Panc1 (cell line): ENCODE results near the gene HNRNPLL. TPM values are rescaled to one million over a fixed set of nuclear protein-coding genes. Genes with fewer than 3 reads are reported as not detected.

Source experiments
- ATAC-seq: fragments of 200-7000 bp; cut with Tn5 transposase; 2 replicates; pipeline ENCODE4 v1.9.1; 2020; ENCODE audit warnings: mild to moderate bottlenecking, moderate library complexity
- BruUV-seq: library from RNA; stranded (reverse); fragments of 400-500 nt; replicated peaks from 2 replicates; lab custom pipeline; 2021; lab: Mats Ljungman, UMichigan
- CTCF ChIA-PET: fragments of 300-600 bp; sonication (Branson Sonifier 250); formaldehyde crosslinking; loops from one replicate; lab custom pipeline; 2022; ENCODE audit warnings: antibody characterized with exemption; lab: Charles Lee
- POLR2A ChIA-PET: fragments of 300-600 bp; sonication (Branson Sonifier 250); formaldehyde crosslinking; loops from one replicate; lab custom pipeline; 2022; ENCODE audit warnings: antibody characterized with exemption; lab: Charles Lee
- DNase-seq: peaks from one replicate; pipeline ENCODE4 v3.0.0-alpha.2; 2010; ENCODE audit warnings: low read depth, low spot score
- H3K27ac ChIP-seq: 2 replicates; pipeline ENCODE4 v1.5.1; 2011; ENCODE audit warnings: mild to moderate bottlenecking, low read length, inconsistent platforms
- H3K27me3 ChIP-seq: fragments of 200-500 bp; sonication (Bioruptor generic); 2 replicates; pipeline ENCODE4 v1.6.0; 2014; ENCODE audit warnings: low read length, inconsistent platforms; ENCODE audit not compliant: control insufficient read depth, insufficient read depth
- H3K36me3 ChIP-seq: fragments of 200-500 bp; sonication (Bioruptor generic); 2 replicates; pipeline ENCODE4 v1.5.1; 2014; ENCODE audit warnings: inconsistent platforms, mild to moderate bottlenecking, low read length, moderate library complexity; ENCODE audit not compliant: control insufficient read depth, insufficient read depth
- H3K4me1 ChIP-seq: 2 replicates; pipeline ENCODE4 v1.5.1; 2011; ENCODE audit warnings: inconsistent platforms, mild to moderate bottlenecking, low read length, moderate library complexity; ENCODE audit not compliant: control insufficient read depth, insufficient read depth
- H3K4me3 ChIP-seq, 2 experiments: 2 replicates each; pipeline ENCODE4 v1.5.1; 2011 to 2012; ENCODE audit warnings: low read depth in 2 of 2, low read length in 2 of 2, mild to moderate bottlenecking in 2 of 2, inconsistent platforms in 1 of 2, moderate library complexity in 1 of 2
- H3K9me3 ChIP-seq: fragments of 200-500 bp; sonication (Bioruptor generic); 2 replicates; pipeline ENCODE4 v1.5.1; 2014; ENCODE audit warnings: low read depth, mild to moderate bottlenecking, inconsistent platforms, low read length, moderate library complexity; ENCODE audit not compliant: control insufficient read depth, insufficient read depth
- CTCF ChIP-seq: fragments of 450-650 bp; IDR thresholded peaks from 2 replicates; pipeline ENCODE4 v1.5.1; 2017; ENCODE audit warnings: mild to moderate bottlenecking
- POLR2AphosphoS5 ChIP-seq: IDR thresholded peaks from 2 replicates; pipeline ENCODE4 v1.6.1; 2012; ENCODE audit warnings: mild to moderate bottlenecking, low read depth, low read length, moderate library complexity
- REST ChIP-seq, 2 experiments: IDR thresholded peaks; 2 replicates each; pipeline ENCODE4 v1.6.1; 2011 to 2012; ENCODE audit warnings: low read depth in 2 of 2, control low read depth in 1 of 2, low read length in 1 of 2, mild to moderate bottlenecking in 1 of 2, moderate library complexity in 1 of 2; ENCODE audit not compliant: insufficient read depth in 1 of 2
- SIN3A ChIP-seq: IDR thresholded peaks from 2 replicates; pipeline ENCODE4 v1.6.1; 2012; ENCODE audit warnings: low read depth, mild to moderate bottlenecking, low read length, moderate library complexity, borderline replicate concordance; ENCODE audit not compliant: insufficient read depth
- TCF7L2 ChIP-seq: IDR thresholded peaks from 2 replicates; pipeline ENCODE4 v1.6.1; 2011; ENCODE audit warnings: mild to moderate bottlenecking, low read depth, low read length, inconsistent platforms
- in situ Hi-C: cut with HindIII; loops from 2 replicates; pipeline ENCODE4 v1.10.0; 2016; ENCODE audit warnings: low sequenced_read_pairs, low pct_unique_long_range_greater_than_20kb
- intact Hi-C: fragments of 100-400 bp; cut with micrococcal nuclease; formaldehyde crosslinking; loops from one replicate; pipeline ENCODE4 v1.10.0; 2022; ENCODE audit not compliant: unreplicated experiment
- total RNA-seq: library from RNA; stranded (reverse); gene quantifications from one replicate; pipeline ENCODE4 v1.2.1, GENCODE V29; 2021; ENCODE audit not compliant: unreplicated experiment

The HNRNPLL gene
- total RNA-seq, 1 experiment from 2014 or later = 69.8 TPM

- H3K36me3 ChIP-seq = peaks cover 12% of the 10 kb centered on the region
- in situ Hi-C loops = no loop called here
- intact Hi-C loops = no loop called here
- H3K27me3 ChIP-seq = no peaks in the 10 kb centered on the region
- no peaks in the 10 kb centered on the region for H3K4me1 ChIP-seq
- ChIA-PET POLR2A (no interaction called here), CTCF (interaction anchor here (0.5 kb wide), 1 partner anchor 177 kb away, joined by 5 read pairs; no protein-coding TSS in a partner anchor)
- no TSS peak for BruUV-seq
- no peak for DNase-seq
- no peaks in the 10 kb centered on the region for H3K9me3 ChIP-seq
- ATAC-seq = no peak
- no peak overlapping the region for H3K27ac ChIP-seq
- TF ChIP-seq POLR2AphosphoS5 = no peak
- TF ChIP-seq CTCF = no peak
- no peak for TF ChIP-seq TCF7L2
- TF ChIP-seq REST (IDR thresholded peaks at IDR 0.05; ENCODE audit: insufficient read depth in 1 of 2, low read depth in 2 of 2, low read length in 1 of 2) = no peak
- TF ChIP-seq SIN3A = no peak
- H3K4me3 ChIP-seq = no peak overlapping the region
Measured at GRCh38 chr2:38556006-38556801, 46.5 kb downstream of the HNRNPLL start.

- intact Hi-C loops = no loop called here
- ChIA-PET CTCF (no interaction called here), POLR2A (no interaction called here)
- ATAC-seq = peak; percentile 62; the same call in 1 of the 2 replicates
- in situ Hi-C loops = no loop called here
- H3K27me3 ChIP-seq = no peaks in the 10 kb centered on the region
- no peak overlapping the region for H3K27ac ChIP-seq
- no TSS peak for BruUV-seq
- DNase-seq = no peak
- no peaks in the 10 kb centered on the region for H3K4me1 ChIP-seq
- TF ChIP-seq CTCF (peak; percentile 65), REST (IDR thresholded peaks at IDR 0.05; ENCODE audit: insufficient read depth in 1 of 2, low read depth in 2 of 2, low read length in 1 of 2) (no peak)
- H3K4me3 ChIP-seq = no peak overlapping the region
- H3K36me3 ChIP-seq = peaks cover 4% of the 10 kb centered on the region
- no peaks in the 10 kb centered on the region for H3K9me3 ChIP-seq
Measured at GRCh38 chr2:38554973-38555595, 47.6 kb downstream of the HNRNPLL start.
